Amniotic epithelial cell (primary cell): Measurements from ENCODE around the gene ZNF746.

Experiments
- DNase-seq: peaks from one replicate; pipeline ENCODE4 v3.0.0-alpha.2; 2010; ENCODE audit warnings: low read depth

The ZNF746 gene

GRCh38 chr7:149490083-149490760 is 7.4 kb downstream of the ZNF746 start:
- no peak for DNase-seq

- DNase-seq: no peak
Measured at GRCh38 chr7:149489391-149490024, 8.1 kb downstream of the ZNF746 start.

- no peak for DNase-seq
Measured at GRCh38 chr7:149479568-149479967, 18.0 kb downstream of the ZNF746 start.

GRCh38 chr7:149478754-149479153 is 18.9 kb downstream of the ZNF746 start:
- no peak for DNase-seq

- no peak for DNase-seq
Measured at GRCh38 chr7:149477494-149478443, 19.8 kb downstream of the ZNF746 start.

- DNase-seq: no peak
Measured at GRCh38 chr7:149476791-149477190, 20.8 kb downstream of the ZNF746 start.

GRCh38 chr7:149475121-149476045 is 22.2 kb downstream of the ZNF746 start:
- DNase-seq: no peak

GRCh38 chr7:149474309-149475120 is 23.1 kb downstream of the ZNF746 start:
- no peak for DNase-seq

GRCh38 chr7:149473251-149473650 is 24.4 kb downstream of the ZNF746 start:
- DNase-seq: no peak

GRCh38 chr7:149471289-149471953 is 26.2 kb downstream of the ZNF746 start:
- no peak for DNase-seq

GRCh38 chr7:149469806-149470205 is 27.8 kb downstream of the ZNF746 start:
- DNase-seq: no peak

GRCh38 chr7:149468208-149468607 is 29.4 kb downstream of the ZNF746 start:
- peak; percentile 96 for DNase-seq

GRCh38 chr7:149467321-149467859 is 30.2 kb downstream of the ZNF746 start:
- DNase-seq: no peak

GRCh38 chr7:149466364-149466763 is 31.2 kb downstream of the ZNF746 start:
- DNase-seq: no peak

- DNase-seq: no peak
Measured at GRCh38 chr7:149463500-149464161, 34.0 kb downstream of the ZNF746 start.

GRCh38 chr7:149462101-149462520 is 35.5 kb downstream of the ZNF746 start:
- DNase-seq: no peak

- DNase-seq: peak; percentile 87
Measured at GRCh38 chr7:149460493-149461277, 36.9 kb downstream of the ZNF746 start, which contains the start of gene ZNF777. TSS of gene ZNF777 (minus strand) at chr7:149461062. CDS start at chr7:149456022, 5,040 bp downstream.
